ENCODE data around the gene DDX56. TPM values are rescaled to one million over a fixed set of nuclear protein-coding genes. Genes with fewer than 3 reads are reported as not detected.

DDX56 gene
- polyA plus RNA-seq, 1 donor (not counting 4 experiments of a cell fraction or from before 2014, with no cell fraction given): 79.9 TPM

DNA sequence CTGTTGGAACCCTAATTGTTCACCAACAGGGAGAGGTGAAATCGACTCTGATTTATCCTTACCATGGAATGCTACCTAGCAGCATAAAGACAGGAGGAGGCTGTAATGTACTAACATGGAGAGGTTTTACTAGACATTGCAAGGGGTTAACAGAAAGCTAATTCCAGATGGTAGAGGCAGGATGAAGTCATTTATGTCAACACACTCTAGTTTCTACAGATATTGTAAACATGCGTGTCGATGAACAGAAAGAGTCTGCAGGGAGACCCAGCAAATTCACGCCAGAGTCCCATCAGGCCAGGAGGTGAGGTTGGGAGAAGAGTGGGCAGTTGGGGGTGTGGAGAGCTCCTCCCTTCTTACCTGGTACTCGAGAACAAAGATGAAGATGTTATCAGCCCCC lies 39.6 kb downstream of the DDX56 start:
- Histone ChIP-seq H3K9me1 (ENCODE audit: control insufficient read depth, extremely low read depth, insufficient read depth, low read length) (no peaks in the 10 kb centered on the region), H3K4me3 (ENCODE audit: control insufficient read depth in 2 of 3, extremely low read depth in 1 of 3, insufficient read depth in 2 of 3, low read depth in 1 of 3, low read length in 3 of 3) (no peak overlapping the region), H4K20me1 (ENCODE audit: control insufficient read depth, extremely low read depth, insufficient read depth, low read length) (no peaks in the 10 kb centered on the region), H3K36me3 (ENCODE audit: control insufficient read depth in 2 of 2, extremely low read depth in 1 of 2, insufficient read depth in 2 of 2, low read length in 2 of 2) (no peaks in the 10 kb centered on the region), H3K4me1 (ENCODE audit: control insufficient read depth, extremely low read depth, insufficient read depth, low read length) (no peaks in the 10 kb centered on the region), H3K4me2 (ENCODE audit: control insufficient read depth, extremely low read depth, insufficient read depth, low read depth, low read length) (no peak overlapping the region), H3K27ac (ENCODE audit: control insufficient read depth, insufficient read depth, low read length) (no peak overlapping the region), H3K9me3 (ENCODE audit: control insufficient read depth, low read depth, low read length) (no peaks in the 10 kb centered on the region), H3K79me2 (ENCODE audit: control insufficient read depth, insufficient read depth, low read length) (no peaks in the 10 kb centered on the region), H3K9ac (ENCODE audit: control insufficient read depth, extremely low read depth, insufficient read depth, low read length) (no peak overlapping the region), H2AFZ (ENCODE audit: control insufficient read depth, low read length) (no peak overlapping the region), H3K27me3 (ENCODE audit: control insufficient read depth, extremely low read depth, insufficient read depth, low read length) (no peaks in the 10 kb centered on the region)
- no peak for TF ChIP-seq CTCF (optimal IDR thresholded peaks at IDR 0.05 in 1 of 3, IDR thresholded peaks at IDR 0.05 in 1 of 3, conservative IDR thresholded peaks at IDR 0.05 in 1 of 3; ENCODE audit: extremely low read depth in 1 of 3, insufficient read depth in 2 of 3, low read length in 3 of 3)
- no peak for TF ChIP-seq EZH2 (IDR thresholded peaks at IDR 0.05; ENCODE audit: low read length)
- dilution Hi-C loops (cut with MboI; ENCODE audit: extremely low pct_ligation_motif_present, low sequenced_read_pairs): no loop called here
- DNase-seq (ENCODE audit: low read depth, low spot score): no peak
- no peak for FAIRE-seq

- dilution Hi-C loops (cut with MboI; ENCODE audit: extremely low pct_ligation_motif_present, low sequenced_read_pairs): no loop called here
- FAIRE-seq (no peak), DNase-seq (ENCODE audit: low read depth, low spot score) (no peak)
- Histone ChIP-seq H2AFZ (ENCODE audit: control insufficient read depth, low read length) (no peak overlapping the region), H3K9me1 (ENCODE audit: control insufficient read depth, extremely low read depth, insufficient read depth, low read length) (no peaks in the 10 kb centered on the region), H3K4me3 (ENCODE audit: control insufficient read depth in 2 of 3, extremely low read depth in 1 of 3, insufficient read depth in 2 of 3, low read depth in 1 of 3, low read length in 3 of 3) (no peak overlapping the region), H4K20me1 (ENCODE audit: control insufficient read depth, extremely low read depth, insufficient read depth, low read length) (no peaks in the 10 kb centered on the region), H3K27me3 (ENCODE audit: control insufficient read depth, extremely low read depth, insufficient read depth, low read length) (no peaks in the 10 kb centered on the region), H3K9me3 (ENCODE audit: control insufficient read depth, low read depth, low read length) (no peaks in the 10 kb centered on the region), H3K27ac (ENCODE audit: control insufficient read depth, insufficient read depth, low read length) (no peak overlapping the region), H3K79me2 (ENCODE audit: control insufficient read depth, insufficient read depth, low read length) (no peaks in the 10 kb centered on the region), H3K36me3 (ENCODE audit: control insufficient read depth in 2 of 2, extremely low read depth in 1 of 2, insufficient read depth in 2 of 2, low read length in 2 of 2) (no peaks in the 10 kb centered on the region), H3K9ac (ENCODE audit: control insufficient read depth, extremely low read depth, insufficient read depth, low read length) (no peak overlapping the region), H3K4me1 (ENCODE audit: control insufficient read depth, extremely low read depth, insufficient read depth, low read length) (no peaks in the 10 kb centered on the region), H3K4me2 (ENCODE audit: control insufficient read depth, extremely low read depth, insufficient read depth, low read depth, low read length) (no peak overlapping the region)
- TF ChIP-seq EZH2 (IDR thresholded peaks at IDR 0.05; ENCODE audit: low read length) (no peak), CTCF (optimal IDR thresholded peaks at IDR 0.05 in 1 of 3, IDR thresholded peaks at IDR 0.05 in 1 of 3, conservative IDR thresholded peaks at IDR 0.05 in 1 of 3; ENCODE audit: extremely low read depth in 1 of 3, insufficient read depth in 2 of 3, low read length in 3 of 3) (no peak)
Observed at GRCh38 chr7:44533301-44534055, 40.2 kb downstream of the DDX56 start.
